Activated CD8-positive, alpha-beta memory T cell treated with anti-CD3 and anti-CD28 coated beads, Interleukin-2, amount 50 U/mL, for 48 hours (primary cell): ENCODE data around the gene CDK19.
"Not testable (repeated sequence)": the region's sequence is repeated elsewhere in the genome, so short reads cannot be mapped to it uniquely, and the experiment has no call there.

Experiments used
- DNase-seq: peaks from one replicate; pipeline ENCODE4 v3.0.0-alpha.2; 2020

Gene CDK19

GRCh38 chr6:110815411-110816409 is at the start of gene CDK19:
Gene CDK19, minus strand, starts transcription at chr6:110815469. Its CDS starts 333 bp downstream, at chr6:110815136.
- peak; percentile 97 for DNase-seq

GRCh38 chr6:110864824-110865223 is 49.6 kb upstream of the CDK19 start:
- no peak for DNase-seq

- DNase-seq = no peak
These were observed 44.1 kb upstream of the CDK19 start for GRCh38 chr6:110859335-110859792.

GRCh38 chr6:110858562-110859214 is 43.4 kb upstream of the CDK19 start:
- DNase-seq = no peak

- DNase-seq = no peak
These were observed 42.7 kb upstream of the CDK19 start for GRCh38 chr6:110858016-110858415.

GRCh38 chr6:110856296-110856695 is 41.0 kb upstream of the CDK19 start:
- no peak for DNase-seq

- DNase-seq = no peak
These were observed 38.6 kb upstream of the CDK19 start for GRCh38 chr6:110853754-110854477.

- no peak for DNase-seq
These were observed 37.5 kb upstream of the CDK19 start for GRCh38 chr6:110852773-110853172.

GRCh38 chr6:110849781-110850180 is 34.5 kb upstream of the CDK19 start:
- DNase-seq = no peak

GRCh38 chr6:110841266-110841665 is 26.0 kb upstream of the CDK19 start:
- DNase-seq = no peak

- DNase-seq = not testable (repeated sequence)
These were observed 20.5 kb upstream of the CDK19 start for GRCh38 chr6:110835751-110836150.

GRCh38 chr6:110833831-110834230 is 18.6 kb upstream of the CDK19 start:
- no peak for DNase-seq

- no peak for DNase-seq
These were observed 16.1 kb upstream of the CDK19 start for GRCh38 chr6:110831405-110831804.

GRCh38 chr6:110828396-110828795 is 13.1 kb upstream of the CDK19 start:
- no peak for DNase-seq

- no peak for DNase-seq
These were observed 11.2 kb upstream of the CDK19 start for GRCh38 chr6:110826236-110827129.

GRCh38 chr6:110823146-110823545 is 7.9 kb upstream of the CDK19 start:
- DNase-seq = no peak

- no peak for DNase-seq
These were observed 7.0 kb upstream of the CDK19 start for GRCh38 chr6:110822249-110822648.

- DNase-seq = peak; percentile 54
These were observed 1.4 kb upstream of the CDK19 start for GRCh38 chr6:110816677-110817076.

GRCh38 chr6:110815015-110815410 is 256 bp downstream of the CDK19 start:
- no peak for DNase-seq

- DNase-seq = peak; percentile 85
These were observed 911 bp downstream of the CDK19 start for GRCh38 chr6:110814102-110815014.
